Measurements from ENCODE around the gene ERP44.

- TF ChIP-seq EP300 (IDR thresholded peaks at IDR 0.05; ENCODE audit: borderline replicate concordance in 1 of 2, low read depth in 1 of 2, low read length in 1 of 2) (no peak), TCF12 (IDR thresholded peaks at IDR 0.05) (no peak), REST (IDR thresholded peaks at IDR 0.05; ENCODE audit: low read depth, low read length) (no peak), FOXJ3 (CRISPR knock-in tag; IDR thresholded peaks at IDR 0.05) (no peak), GABPA (IDR thresholded peaks at IDR 0.05; ENCODE audit: low read depth) (no peak), RAD21 (IDR thresholded peaks at IDR 0.05; ENCODE audit: low read length) (no peak), FOXM1 (IDR thresholded peaks at IDR 0.05; ENCODE audit: low read depth) (no peak), YY1 (IDR thresholded peaks at IDR 0.05; ENCODE audit: low read depth) (no peak), SMC3 (IDR thresholded peaks at IDR 0.05; ENCODE audit: low read depth, low read length) (no peak), EZH2phosphoT487 (IDR thresholded peaks at IDR 0.05; ENCODE audit: borderline replicate concordance, low read depth) (no peak), CTCF (IDR thresholded peaks at IDR 0.05) (no peak), POLR2AphosphoS5 (IDR thresholded peaks at IDR 0.05; ENCODE audit: low read depth, low read length) (no peak)
- TF ChIP-seq, protein P1, sequence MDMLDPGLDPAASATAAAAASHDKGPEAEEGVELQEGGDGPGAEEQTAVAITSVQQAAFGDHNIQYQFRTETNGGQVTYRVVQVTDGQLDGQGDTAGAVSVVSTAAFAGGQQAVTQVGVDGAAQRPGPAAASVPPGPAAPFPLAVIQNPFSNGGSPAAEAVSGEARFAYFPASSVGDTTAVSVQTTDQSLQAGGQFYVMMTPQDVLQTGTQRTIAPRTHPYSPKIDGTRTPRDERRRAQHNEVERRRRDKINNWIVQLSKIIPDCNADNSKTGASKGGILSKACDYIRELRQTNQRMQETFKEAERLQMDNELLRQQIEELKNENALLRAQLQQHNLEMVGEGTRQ (IDR thresholded peaks at IDR 0.05; ENCODE audit: borderline replicate concordance, low read depth, low read length): no peak
Observed at GRCh38 chr9:99962680-99963261, 136.0 kb downstream of the ERP44 start.

Measured in SK-N-SH (cell line).